ENCODE measurements around the gene WNT2. TPM values are rescaled to one million over a fixed set of nuclear protein-coding genes. Genes with fewer than 3 reads are reported as not detected.

Gene WNT2
- total RNA-seq, 2 experiments from 2014 or later: not detected

DNA sequence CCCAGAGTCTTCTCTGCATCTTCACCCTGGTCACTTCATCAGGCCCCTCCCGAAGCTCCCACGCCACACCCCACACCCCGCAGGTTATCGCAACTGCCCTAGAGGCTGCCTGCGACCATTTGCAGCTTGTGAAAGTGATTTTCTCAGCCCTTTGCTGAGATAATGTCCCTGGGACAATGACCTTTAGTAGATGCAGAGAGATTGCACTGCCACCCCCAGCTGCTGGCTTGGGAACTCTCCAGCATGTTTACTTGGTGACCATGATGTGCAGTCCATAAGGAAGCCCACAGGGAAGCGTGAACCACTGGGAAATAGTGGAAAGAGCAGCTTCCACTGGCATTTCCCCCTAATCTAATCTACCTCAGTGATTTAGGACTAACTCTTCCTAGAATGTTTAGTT, 97.3 kb downstream of the WNT2 start:
- POLR2A ChIA-PET: no interaction called here
- CTCF ChIA-PET: interaction anchor here (1.2 kb wide), 1 partner anchor 18 kb away, joined by 3 read pairs; no protein-coding TSS in a partner anchor

Other genes starting within 250 kb of the WNT2 start
- not detected for gene ASZ1, start 104.4 kb upstream of the WNT2 start, total RNA-seq
- gene CFTR, start 157.0 kb upstream of the WNT2 start, total RNA-seq: not detected

All from activated CD8-positive, alpha-beta memory T cell treated with anti-CD3 and anti-CD28 coated beads for 36 hours (primary cell).